Mucosa of rectum (tissue), 2 donors: ENCODE results near the gene FBXW2.
A peak's percentile ranks its signal among the peaks of the same experiment; 100 is the strongest.
"Not testable (repeated sequence)": the region's sequence is repeated elsewhere in the genome, so short reads cannot be mapped to it uniquely, and the experiment has no call there.

Source experiments
- H3K27ac ChIP-seq, 2 donors: one replicate each; pipeline ENCODE4 v1.7.0; 2013; ENCODE audit warnings: inconsistent platforms in 2 of 2, low read depth in 2 of 2, low read length in 2 of 2
- H3K27me3 ChIP-seq, 2 donors: one replicate each; pipeline ENCODE4 v1.7.0; 2013; ENCODE audit warnings: low read length in 2 of 2; ENCODE audit not compliant: control insufficient read depth in 2 of 2, insufficient read depth in 2 of 2
- H3K36me3 ChIP-seq, 2 donors: one replicate each; pipeline ENCODE4 v1.7.0; 2013; ENCODE audit warnings: low read length in 2 of 2; ENCODE audit not compliant: control insufficient read depth in 2 of 2, insufficient read depth in 2 of 2
- H3K4me1 ChIP-seq, 2 donors: one replicate each; pipeline ENCODE4 v1.7.0; 2013; ENCODE audit warnings: low read length in 2 of 2, mild to moderate bottlenecking in 1 of 2; ENCODE audit not compliant: control insufficient read depth in 2 of 2, insufficient read depth in 2 of 2
- H3K4me3 ChIP-seq, 2 donors: one replicate each; pipeline ENCODE4 v1.7.0; 2013; ENCODE audit warnings: low read length in 2 of 2
- H3K9ac ChIP-seq, 2 donors: one replicate each; pipeline ENCODE4 v1.7.0; 2013; ENCODE audit warnings: low read length in 2 of 2, low read depth in 1 of 2, mild to moderate bottlenecking in 1 of 2
- H3K9me3 ChIP-seq, 2 donors: one replicate each; pipeline ENCODE4 v1.7.0; 2013; ENCODE audit warnings: low read length in 2 of 2; ENCODE audit not compliant: control insufficient read depth in 2 of 2
- donor health status: healthy.
- donor health status: Normal muscosa, but diverticular disease.

The FBXW2 gene

DNA sequence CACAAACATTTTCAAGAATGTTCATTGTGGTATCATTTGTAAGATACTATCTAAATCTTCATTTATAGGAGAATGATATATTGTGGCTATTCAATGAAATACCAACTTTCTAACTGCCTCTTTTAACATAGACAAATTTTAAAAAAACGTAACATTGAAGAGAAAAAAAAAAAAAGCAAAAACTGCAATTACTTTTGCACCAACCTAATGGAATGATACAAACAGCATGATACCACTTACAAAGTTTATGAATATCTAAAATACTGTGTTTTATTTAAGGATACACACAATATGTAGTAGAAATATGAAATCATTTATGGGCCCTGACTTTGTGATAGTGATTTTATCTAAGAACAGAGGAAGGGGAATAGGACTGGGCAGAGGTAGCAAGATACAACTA, 25.4 kb upstream of the FBXW2 start:
- no peaks in the 10 kb centered on the region for H3K4me1 ChIP-seq
- no peaks in the 10 kb centered on the region for H3K9me3 ChIP-seq
- no peak overlapping the region for H3K27ac ChIP-seq
- H3K36me3 ChIP-seq = peaks cover 33 to 40% of the 10 kb centered on the region in 2 donors
- H3K9ac ChIP-seq = no peak overlapping the region
- H3K27me3 ChIP-seq = no peaks in the 10 kb centered on the region
- H3K4me3 ChIP-seq = no peak overlapping the region

GRCh38 chr9:120815075-120815474, 21.9 kb upstream of the FBXW2 start:
- Histone ChIP-seq H3K9ac (no peak overlapping the region), H3K27ac (no peak overlapping the region), H3K27me3 (no peaks in the 10 kb centered on the region), H3K4me1 (no peaks in the 10 kb centered on the region), H3K4me3 (no peak overlapping the region), H3K36me3 (peaks cover 17 to 19% of the 10 kb centered on the region in 2 donors), H3K9me3 (no peaks in the 10 kb centered on the region)

DNA sequence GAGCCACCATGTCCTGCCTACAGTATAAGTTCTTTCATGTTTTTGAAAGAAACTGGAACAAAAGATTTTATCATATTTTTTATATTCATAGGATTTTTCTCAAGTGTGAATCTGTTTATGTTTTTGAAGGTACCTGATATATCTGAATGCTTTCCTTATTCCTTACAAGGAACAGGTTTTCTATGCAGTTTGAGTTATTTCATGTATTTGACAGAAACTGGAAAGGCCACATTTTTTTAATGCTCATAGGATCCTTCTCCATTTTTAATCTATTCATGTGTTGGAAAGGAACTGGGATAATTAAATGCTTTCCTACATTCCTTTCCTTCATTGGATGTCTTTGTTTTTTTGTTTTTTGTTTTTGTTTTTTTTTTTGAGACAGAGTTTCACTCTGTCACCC, 15.7 kb upstream of the FBXW2 start:
- no peak overlapping the region for H3K27ac ChIP-seq
- no peak overlapping the region for H3K9ac ChIP-seq
- no peaks in the 10 kb centered on the region for H3K36me3 ChIP-seq
- no peaks in the 10 kb centered on the region for H3K4me1 ChIP-seq
- H3K9me3 ChIP-seq = peaks cover 2 to 8% of the 10 kb centered on the region in 2 donors
- H3K27me3 ChIP-seq = no peaks in the 10 kb centered on the region
- no peak overlapping the region for H3K4me3 ChIP-seq

GRCh38 chr9:120807607-120808379, 14.6 kb upstream of the FBXW2 start:
- no peaks in the 10 kb centered on the region for H3K36me3 ChIP-seq
- no peak overlapping the region for H3K4me3 ChIP-seq
- H3K27me3 ChIP-seq = no peaks in the 10 kb centered on the region
- peaks cover 2 to 8% of the 10 kb centered on the region in 2 donors for H3K9me3 ChIP-seq
- no peaks in the 10 kb centered on the region for H3K4me1 ChIP-seq
- H3K9ac ChIP-seq = no peak overlapping the region
- H3K27ac ChIP-seq = no peak overlapping the region

GRCh38 chr9:120804784-120805363, 11.7 kb upstream of the FBXW2 start:
- H3K27ac ChIP-seq, H3K9me3 ChIP-seq, H3K27me3 ChIP-seq, H3K36me3 ChIP-seq, H3K4me1 ChIP-seq, H3K4me3 ChIP-seq, H3K9ac ChIP-seq: not testable (repeated sequence)

GRCh38 chr9:120801441-120801840, 8.2 kb upstream of the FBXW2 start:
- no peaks in the 10 kb centered on the region for H3K36me3 ChIP-seq
- H3K4me1 ChIP-seq = no peaks in the 10 kb centered on the region
- H3K4me3 ChIP-seq = no peak overlapping the region
- no peaks in the 10 kb centered on the region for H3K9me3 ChIP-seq
- no peak overlapping the region for H3K27ac ChIP-seq
- H3K27me3 ChIP-seq = no peaks in the 10 kb centered on the region
- no peak overlapping the region for H3K9ac ChIP-seq

DNA sequence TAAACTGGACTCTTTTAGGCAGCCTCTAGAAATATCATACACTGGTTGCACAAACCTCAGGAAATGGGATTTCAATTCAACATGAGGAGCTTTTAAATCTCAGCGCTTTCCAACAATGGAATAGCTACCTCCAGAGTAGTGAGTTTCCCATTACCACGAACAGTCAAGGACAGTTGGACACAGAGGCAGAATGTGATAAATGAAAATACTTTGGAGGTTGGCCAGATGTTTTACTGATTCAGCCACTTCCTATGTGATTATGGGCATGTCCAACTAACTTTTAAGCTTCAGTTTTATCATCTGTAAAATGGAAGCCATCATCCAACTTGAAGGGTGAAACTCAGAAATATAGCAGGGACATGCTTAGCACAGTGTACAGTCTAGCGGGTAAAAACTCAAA, 2.1 kb downstream of the FBXW2 start:
- Histone ChIP-seq H3K4me3 (no peak overlapping the region), H3K27ac (no peak overlapping the region), H3K4me1 (peaks cover 16 to 24% of the 10 kb centered on the region in 2 donors), H3K9me3 (no peaks in the 10 kb centered on the region), H3K36me3 (peaks cover 13 to 14% of the 10 kb centered on the region in 2 donors), H3K9ac (peak overlapping the region in 1 of 2 donors; percentile 20), H3K27me3 (no peaks in the 10 kb centered on the region)

DNA sequence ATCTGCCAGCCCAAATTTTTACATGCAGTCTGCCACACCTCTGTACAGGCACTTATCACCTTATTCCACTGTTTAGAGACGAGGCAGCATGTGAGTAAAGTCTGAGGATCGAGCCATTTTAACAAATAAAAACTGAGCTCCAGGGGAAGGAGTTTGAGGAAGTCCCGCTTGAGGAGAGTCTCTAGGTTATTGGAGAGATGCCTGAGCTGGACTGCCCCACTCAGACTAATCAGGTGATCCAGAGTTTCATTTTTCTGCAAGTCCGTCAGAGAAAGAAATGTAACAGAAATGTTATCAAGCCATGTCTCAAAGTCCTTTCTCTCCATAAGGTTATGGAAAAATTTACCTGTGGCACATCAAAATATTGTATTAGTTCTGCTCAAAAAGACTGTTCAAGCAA, 5.3 kb downstream of the FBXW2 start:
- H3K27ac ChIP-seq = no peak overlapping the region
- no peak overlapping the region for H3K9ac ChIP-seq
- no peak overlapping the region for H3K4me3 ChIP-seq
- peaks cover 13 to 17% of the 10 kb centered on the region in 2 donors for H3K36me3 ChIP-seq
- no peaks in the 10 kb centered on the region for H3K27me3 ChIP-seq
- H3K9me3 ChIP-seq = no peaks in the 10 kb centered on the region
- H3K4me1 ChIP-seq = peaks cover 10 to 18% of the 10 kb centered on the region in 2 donors

DNA sequence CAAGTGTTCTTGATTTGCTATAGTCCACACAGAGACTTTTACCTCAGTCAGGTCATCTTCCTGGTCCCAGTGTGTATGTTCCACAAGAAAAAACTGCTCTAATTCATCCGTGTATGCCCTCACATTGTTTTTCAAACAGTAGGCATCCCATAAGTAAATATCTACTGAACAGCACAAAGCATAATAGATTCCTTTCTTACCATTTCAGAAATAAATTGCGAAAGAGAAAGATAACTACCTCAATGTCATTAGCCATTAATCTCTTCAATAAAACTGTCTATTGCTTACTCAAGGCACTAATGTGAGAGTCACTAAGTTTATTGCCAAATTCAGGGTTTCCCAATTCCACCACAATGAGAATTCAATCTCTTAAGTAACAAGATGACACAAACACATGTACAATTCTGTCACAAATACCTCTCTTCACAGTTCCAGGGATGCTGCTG, 9.6 kb downstream of the FBXW2 start:
- Histone ChIP-seq H3K4me1 (no peaks in the 10 kb centered on the region), H3K36me3 (peaks cover 12 to 23% of the 10 kb centered on the region in 2 donors), H3K27ac (no peak overlapping the region), H3K9ac (no peak overlapping the region), H3K4me3 (no peak overlapping the region), H3K9me3 (no peaks in the 10 kb centered on the region), H3K27me3 (no peaks in the 10 kb centered on the region)

DNA sequence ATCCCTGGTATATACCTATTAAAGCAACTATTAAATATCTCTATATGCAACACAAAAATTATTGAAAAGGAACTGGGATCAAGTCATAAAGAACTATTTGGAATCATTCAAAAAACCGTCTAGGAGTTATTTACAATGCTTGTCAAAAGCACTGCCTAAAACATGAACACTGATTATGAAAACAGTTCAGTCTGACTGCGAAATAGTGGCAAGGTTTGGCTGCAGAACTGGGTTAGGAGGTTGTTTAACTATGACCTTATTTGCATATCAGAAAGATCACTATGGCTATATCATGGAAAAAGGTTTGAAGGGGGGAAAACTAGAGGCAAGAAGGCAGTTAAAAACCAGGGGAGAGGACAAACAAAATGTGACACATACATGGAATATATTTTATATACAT, 12.0 kb downstream of the FBXW2 start:
- Histone ChIP-seq H3K27ac (no peak overlapping the region), H3K4me3 (no peak overlapping the region), H3K36me3 (peaks cover 15 to 25% of the 10 kb centered on the region in 2 donors), H3K4me1 (no peaks in the 10 kb centered on the region), H3K27me3 (no peaks in the 10 kb centered on the region), H3K9ac (no peak overlapping the region), H3K9me3 (no peaks in the 10 kb centered on the region)
